PC-9 (cell line): ENCODE measurements around the gene STAMBPL1. TPM values are rescaled to one million over a fixed set of nuclear protein-coding genes. Genes with fewer than 3 reads are reported as not detected.

ENCODE experiments used
- BruUV-seq: library from RNA; stranded (reverse); fragments of 400-500 nt; replicated peaks from 2 replicates; lab custom pipeline; 2021; lab: Mats Ljungman, UMichigan
- CTCF ChIA-PET: fragments of 300-600 bp; sonication (Branson Sonifier 250); formaldehyde crosslinking; loops from one replicate; lab custom pipeline; 2022; ENCODE audit warnings: antibody characterized with exemption; lab: Charles Lee
- POLR2A ChIA-PET: fragments of 300-600 bp; sonication (Branson Sonifier 250); formaldehyde crosslinking; loops from one replicate; lab custom pipeline; 2022; ENCODE audit warnings: antibody characterized with exemption; ENCODE audit not compliant: unreplicated experiment; lab: Charles Lee
- DNase-seq, 2 experiments: peaks; one replicate each; pipeline versions ENCODE4 v3.0.0 to v3.0.0-alpha.2; 2015 to 2022; ENCODE audit warnings: mixed read lengths in 1 of 2
- H2AFZ ChIP-seq: fragments of 200-600 bp; sonication (generic); 2 replicates; pipeline ENCODE4 v1.8.1; 2017; ENCODE audit warnings: antibody characterized with exemption
- H3F3A ChIP-seq: fragments of 200-600 bp; sonication (generic); 2 replicates; pipeline ENCODE4 v1.8.1; 2017; ENCODE audit warnings: antibody characterized with exemption, mild to moderate bottlenecking, low read depth; ENCODE audit not compliant: insufficient read depth
- H3K27ac ChIP-seq: fragments of 200-600 bp; sonication (generic); 2 replicates; pipeline ENCODE4 v1.6.1; 2016; ENCODE audit warnings: mixed run types
- H3K27me3 ChIP-seq: fragments of 200-600 bp; sonication (generic); 2 replicates; pipeline ENCODE4 v1.6.1; 2016; ENCODE audit warnings: low read depth, mixed run types; ENCODE audit not compliant: insufficient read depth
- H3K36me3 ChIP-seq: fragments of 200-600 bp; sonication (generic); 2 replicates; pipeline ENCODE4 v1.6.1; 2016; ENCODE audit warnings: low read depth, mixed run types
- H3K4me1 ChIP-seq: fragments of 200-600 bp; sonication (generic); replicated peaks from 2 replicates; pipeline ENCODE4 v1.6.1; 2016; ENCODE audit warnings: mixed run types; ENCODE audit not compliant: insufficient read depth
- H3K4me2 ChIP-seq: fragments of 200-600 bp; sonication (generic); 2 replicates; pipeline ENCODE4 v1.6.1; 2017; ENCODE audit warnings: mixed run types
- H3K4me3 ChIP-seq: fragments of 200-600 bp; sonication (generic); 2 replicates; pipeline ENCODE4 v1.6.1; 2016; ENCODE audit warnings: mixed run types
- H3K79me2 ChIP-seq: fragments of 200-600 bp; sonication (generic); 2 replicates; pipeline ENCODE4 v1.6.1; 2017; ENCODE audit warnings: low read depth, mixed run types
- H3K9me2 ChIP-seq: fragments of 200-600 bp; sonication (generic); 2 replicates; pipeline ENCODE4 v1.8.1; 2017; ENCODE audit warnings: mild to moderate bottlenecking; ENCODE audit not compliant: insufficient read depth
- H3K9me3 ChIP-seq: fragments of 200-600 bp; sonication (generic); 2 replicates; pipeline ENCODE4 v1.8.1; 2016; ENCODE audit warnings: low read depth; ENCODE audit not compliant: insufficient read depth
- H4K20me1 ChIP-seq: fragments of 200-600 bp; sonication (generic); 2 replicates; pipeline ENCODE4 v1.8.1; 2017; ENCODE audit not compliant: insufficient read depth
- CTCF ChIP-seq: fragments of 200-600 bp; sonication (generic); conservative IDR thresholded peaks from 2 replicates; pipeline ENCODE4 v1.6.1; 2017; ENCODE audit warnings: mixed run types, antibody characterized with exemption, mild to moderate bottlenecking, moderate library complexity
- EZH2 ChIP-seq: fragments of 200-600 bp; sonication (generic); IDR thresholded peaks from 2 replicates; pipeline ENCODE4 v1.8.0; 2017; ENCODE audit warnings: antibody characterized with exemption, low read depth
- intact Hi-C: fragments of 100-400 bp; cut with micrococcal nuclease; formaldehyde crosslinking; loops from one replicate; pipeline ENCODE4 v1.10.0; 2022; ENCODE audit not compliant: unreplicated experiment
- total RNA-seq: library from RNA; stranded (reverse); gene quantifications from 2 replicates; pipeline ENCODE4 v1.2.3, GENCODE V29; 2021

The STAMBPL1 gene
- total RNA-seq, 1 experiment from 2014 or later = 7.4 TPM

- no peaks in the 10 kb centered on the region for H3F3A ChIP-seq
- no peaks in the 10 kb centered on the region for H3K9me2 ChIP-seq
- DNase-seq = no peak
- BruUV-seq = no TSS peak
- intact Hi-C loops = no loop called here
- no peaks in the 10 kb centered on the region for H3K27me3 ChIP-seq
- ChIA-PET CTCF (no interaction called here), POLR2A (no interaction called here)
- no peaks in the 10 kb centered on the region for H4K20me1 ChIP-seq
- no peak overlapping the region for H3K4me3 ChIP-seq
- no peak overlapping the region for H2AFZ ChIP-seq
- no peaks in the 10 kb centered on the region for H3K4me1 ChIP-seq
- no peaks in the 10 kb centered on the region for H3K9me3 ChIP-seq
- H3K79me2 ChIP-seq = no peaks in the 10 kb centered on the region
- H3K27ac ChIP-seq = no peak overlapping the region
- no peak overlapping the region for H3K4me2 ChIP-seq
- TF ChIP-seq CTCF (no peak), EZH2 (no peak)
- H3K36me3 ChIP-seq = no peaks in the 10 kb centered on the region
These were observed 70.1 kb downstream of the STAMBPL1 start for GRCh38 chr10:88949912-88950837.

DNA sequence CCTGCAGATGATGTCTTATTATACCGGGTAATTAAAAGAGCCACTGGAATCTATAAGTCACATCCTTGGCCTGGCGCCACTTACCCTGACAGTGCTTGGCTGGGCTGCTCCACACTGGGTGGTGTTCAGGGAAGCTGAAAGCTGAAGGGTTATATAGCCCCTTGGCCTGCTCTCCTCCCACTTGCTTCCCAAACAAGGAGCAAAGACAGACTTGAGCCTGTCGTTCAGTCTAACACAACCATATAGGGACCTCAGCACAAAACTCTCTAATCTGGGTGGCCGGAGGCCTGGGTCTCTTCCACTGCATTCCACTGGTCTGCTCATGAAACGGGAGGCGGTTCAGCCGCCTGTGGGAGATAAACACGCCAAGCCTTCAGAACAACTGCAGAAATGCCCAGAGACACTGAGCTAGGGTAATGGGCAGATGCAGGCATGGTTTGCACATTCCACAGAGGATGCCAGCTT, 72.6 kb downstream of the STAMBPL1 start, which contains the start of gene ACTA2:
TSS of gene ACTA2 (minus strand) at position 127 of the 465 bp plus-strand sequence. CDS start 3,843 bp downstream, outside the sequence.
- Histone ChIP-seq H3F3A (no peaks in the 10 kb centered on the region), H3K4me2 (no peak within 1 kb of the TSS), H3K27me3 (no peaks in the 10 kb centered on the region), H3K9me3 (no peaks in the 10 kb centered on the region), H3K4me3 (no peak within 1 kb of the TSS), H3K9me2 (no peaks in the 10 kb centered on the region), H4K20me1 (no peaks in the 10 kb centered on the region), H3K79me2 (no peaks in the 10 kb centered on the region), H3K36me3 (no peaks in the 10 kb centered on the region), H3K4me1 (no peaks in the 10 kb centered on the region), H3K27ac (no peak within 1 kb of the TSS), H2AFZ (no peak within 1 kb of the TSS)
- ChIA-PET CTCF (interaction anchor here (0.6 kb wide), 1 partner anchor 18 kb away, joined by 3 read pairs; no protein-coding TSS in a partner anchor), POLR2A (interaction anchor here (0.7 kb wide), 1 partner anchor 166 kb away, joined by 4 read pairs; no protein-coding TSS in a partner anchor)
- TF ChIP-seq EZH2 (no peak), CTCF (no peak)
- BruUV-seq = no TSS peak
- no peak for DNase-seq
- intact Hi-C loops = no loop called here

DNA sequence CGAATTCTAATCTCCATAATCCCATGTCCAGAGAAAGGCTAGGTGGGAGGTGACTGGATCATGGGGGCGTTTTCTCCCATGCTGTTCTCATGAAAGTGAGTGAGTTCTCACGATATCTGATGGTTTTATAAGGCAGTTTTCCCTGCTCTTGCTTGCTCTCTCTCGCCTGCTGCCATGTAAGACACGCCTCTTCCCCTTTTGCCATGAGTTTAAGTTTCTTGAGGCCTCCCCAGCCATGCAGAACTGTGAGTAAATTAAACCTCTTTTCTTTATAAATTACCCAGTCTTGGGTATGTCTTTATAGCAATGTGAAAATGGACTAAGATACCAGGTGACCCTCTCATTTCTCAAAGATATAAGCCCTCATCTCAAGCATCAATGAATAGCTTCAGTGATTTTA, 73.6 kb downstream of the STAMBPL1 start:
- Histone ChIP-seq H3K9me2 (no peaks in the 10 kb centered on the region), H3K4me1 (no peaks in the 10 kb centered on the region), H3K9me3 (no peaks in the 10 kb centered on the region), H3K79me2 (no peaks in the 10 kb centered on the region), H3K36me3 (no peaks in the 10 kb centered on the region), H3K27me3 (no peaks in the 10 kb centered on the region), H2AFZ (no peak overlapping the region), H4K20me1 (no peaks in the 10 kb centered on the region), H3K4me2 (no peak overlapping the region), H3K27ac (no peak overlapping the region), H3F3A (no peaks in the 10 kb centered on the region), H3K4me3 (no peak overlapping the region)
- no peak for TF ChIP-seq CTCF
- no peak for TF ChIP-seq EZH2
- no peak for DNase-seq
- CTCF ChIA-PET = no interaction called here
- POLR2A ChIA-PET = no interaction called here
- no TSS peak for BruUV-seq
- intact Hi-C loops = no loop called here
